ENCODE measurements around the gene IFNA1.
A peak's percentile ranks its signal among the peaks of the same experiment; 100 is the strongest.

- TF ChIP-seq CTCF (conservative IDR thresholded peaks at IDR 0.05; ENCODE audit: low read depth in 2 of 2) (peak; percentile 78 to 92), ETS1 (IDR thresholded peaks at IDR 0.05) (no peak), POLR2AphosphoS5 (IDR thresholded peaks at IDR 0.05; ENCODE audit: low read depth) (no peak), EZH2 (IDR thresholded peaks at IDR 0.05; ENCODE audit: low read depth, unreplicated experiment) (no peak), EZH2phosphoT487 (IDR thresholded peaks at IDR 0.05; ENCODE audit: unreplicated experiment) (no peak), ZNF462 (CRISPR knock-in tag; IDR thresholded peaks at IDR 0.05) (no peak)
Observed at GRCh38 chr9:21455320-21455719, 15.1 kb downstream of the IFNA1 start.

Measured in GM23338 (cell line).